CD14-positive monocyte (primary cell): Measurements from ENCODE around the gene MINK1. TPM values are rescaled to one million over a fixed set of nuclear protein-coding genes. Genes with fewer than 3 reads are reported as not detected.

Source experiments
- DNase-seq, 3 donors: peaks; one replicate each; pipeline ENCODE4 v3.0.0-alpha.2; 2011 to 2022
- H2AFZ ChIP-seq: 2 replicates; pipeline ENCODE4 v1.6.0; 2012; ENCODE audit warnings: mild to moderate bottlenecking, low read depth, low read length, inconsistent platforms; ENCODE audit not compliant: insufficient read depth, poor library complexity, severe bottlenecking
- H3K27ac ChIP-seq, 2 donors: 1 replicate in 1 of 2; 2 replicates in 1 of 2; pipeline ENCODE4 v1.5.1; 2012 to 2013; ENCODE audit warnings: low read length in 2 of 2, control low read depth in 1 of 2, inconsistent platforms in 1 of 2, low read depth in 1 of 2, mild to moderate bottlenecking in 1 of 2
- H3K27me3 ChIP-seq, 2 donors: one replicate each; pipeline versions ENCODE4 v1.6.0 to v1.6.1; 2011 to 2013; ENCODE audit warnings: low read length in 2 of 2; ENCODE audit not compliant: control insufficient read depth in 2 of 2, insufficient read depth in 2 of 2
- H3K36me3 ChIP-seq, 2 donors: replicated peaks in 1 of 2; 1 replicate in 1 of 2; 2 replicates in 1 of 2; pipeline versions ENCODE4 v1.5.1 to v1.6.1; 2012 to 2013; ENCODE audit warnings: low read length in 2 of 2, control low read depth in 1 of 2, inconsistent platforms in 1 of 2, mild to moderate bottlenecking in 1 of 2; ENCODE audit not compliant: insufficient read depth in 2 of 2, control insufficient read depth in 1 of 2
- H3K4me1 ChIP-seq, 2 donors: 1 replicate in 1 of 2; 2 replicates in 1 of 2; pipeline versions ENCODE4 v1.5.1 to v1.6.1; 2012 to 2013; ENCODE audit warnings: low read length in 2 of 2, control low read depth in 1 of 2, inconsistent platforms in 1 of 2, mild to moderate bottlenecking in 1 of 2, moderate library complexity in 1 of 2; ENCODE audit not compliant: insufficient read depth in 2 of 2, control insufficient read depth in 1 of 2
- H3K4me2 ChIP-seq: replicated peaks from 2 replicates; pipeline ENCODE3; 2012; ENCODE audit warnings: low read length, moderate library complexity, mild to moderate bottlenecking; ENCODE audit not compliant: poor library complexity, severe bottlenecking; ENCODE audit errors: extremely low read depth
- H3K4me3 ChIP-seq, 3 experiments: fragments of 200-600 bp in 1 of 3; sonication (generic) in 1 of 3; replicated peaks in 1 of 3; 1 replicate in 2 of 3; 2 replicates in 1 of 3; pipeline ENCODE4 v1.5.1; 2011 to 2013; ENCODE audit warnings: low read length in 3 of 3, mild to moderate bottlenecking in 3 of 3, control low read depth in 2 of 3, low read depth in 2 of 3, inconsistent platforms in 1 of 3, moderate library complexity in 1 of 3
- H3K79me2 ChIP-seq: 2 replicates; pipeline ENCODE4 v1.6.0; 2012; ENCODE audit warnings: mild to moderate bottlenecking, control low read depth, inconsistent platforms, low read length, moderate library complexity; ENCODE audit not compliant: insufficient read depth
- H3K9ac ChIP-seq: 2 replicates; pipeline ENCODE4 v1.6.0; 2017; ENCODE audit warnings: low read length, mild to moderate bottlenecking; ENCODE audit not compliant: insufficient read depth, poor library complexity, severe bottlenecking
- H3K9me3 ChIP-seq, 2 donors: replicated peaks in 1 of 2; 1 replicate in 1 of 2; 2 replicates in 1 of 2; pipeline versions ENCODE4 v1.5.1 to v1.6.1; 2012 to 2013; ENCODE audit warnings: low read length in 2 of 2, control low read depth in 1 of 2; ENCODE audit not compliant: control insufficient read depth in 1 of 2, insufficient read depth in 1 of 2
- H4K20me1 ChIP-seq: 2 replicates; pipeline ENCODE4 v1.6.0; 2012; ENCODE audit warnings: mild to moderate bottlenecking, low read length, control low read depth, moderate library complexity; ENCODE audit not compliant: insufficient read depth
- H3K27ac Mint-ChIP-seq, 7 donors: one replicate each; pipeline ENCODE4 v1.8.0; 2020; ENCODE audit warnings: mild to moderate bottlenecking in 7 of 7, mixed read lengths in 7 of 7, moderate library complexity in 6 of 7, inconsistent platforms in 2 of 7
- H3K27me3 Mint-ChIP-seq, 3 donors: one replicate each; pipeline ENCODE4 v1.8.0; 2021 to 2022; ENCODE audit warnings: low read depth in 3 of 3, mild to moderate bottlenecking in 3 of 3, mixed read lengths in 3 of 3, moderate library complexity in 3 of 3, inconsistent platforms in 1 of 3
- H3K36me3 Mint-ChIP-seq, 2 donors: one replicate each; pipeline ENCODE4 v1.8.0; 2020; ENCODE audit warnings: mixed read lengths in 2 of 2, inconsistent platforms in 1 of 2, mild to moderate bottlenecking in 1 of 2
- H3K4me1 Mint-ChIP-seq: one replicate; pipeline ENCODE4 v1.8.0; 2020; ENCODE audit warnings: mild to moderate bottlenecking, mixed read lengths
- H3K4me3 Mint-ChIP-seq, 2 donors: one replicate each; pipeline ENCODE4 v1.8.0; 2020; ENCODE audit warnings: mild to moderate bottlenecking in 2 of 2, mixed read lengths in 2 of 2, moderate library complexity in 1 of 2
- H3K9me3 Mint-ChIP-seq, 7 donors: one replicate each; pipeline ENCODE4 v1.8.0; 2020 to 2022; ENCODE audit warnings: mixed read lengths in 7 of 7, mild to moderate bottlenecking in 6 of 7, moderate library complexity in 6 of 7, inconsistent platforms in 2 of 7
- CTCF ChIP-seq: fragments of 200-600 bp; IDR thresholded peaks from one replicate; pipeline ENCODE4 v1.8.0; 2022; ENCODE audit warnings: antibody characterized with exemption, mild to moderate bottlenecking
- whole genome bisulfite sequencing: methylation state at CpG from one replicate; pipeline ENCODE4 v1.1.5; 2013; ENCODE audit warnings: missing lambda C conversion rate; ENCODE audit not compliant: insufficient coverage; 5-methylcytosine and 5-hydroxymethylcytosine counted together
- intact Hi-C, 2 donors: fragments of 100-400 bp; cut with micrococcal nuclease; formaldehyde crosslinking; loops; one replicate each; pipeline versions ENCODE4 v1.15.0 to v1.15.1; 2023
- polyA plus RNA-seq, 3 donors: library from polyadenylated mRNA; depleted of rRNA in 1 of 3; unstranded in 2 of 3; stranded (reverse) in 1 of 3; fragments of 300-500 nt in 2 of 3; fragments of >200 nt in 1 of 3; fragmentation: Illumina TruSeq in 2 of 3; gene quantifications; 1 replicate in 2 of 3; 2 replicates in 1 of 3; pipeline ENCODE4 v1.2.3, GENCODE V29; 2012 to 2021

MINK1 gene
- polyA plus RNA-seq, 3 donors, result 3.2 to 159 (median 7.2) TPM

GRCh38 chr17:4786106-4786511 is 47.0 kb upstream of the MINK1 start, which contains the start of gene VMO1:
VMO1 (minus strand) TSS chr17:4786364; CDS start chr17:4786352, 12 bp downstream.
- Histone ChIP-seq H3K9me3 (peaks cover 2 to 14% of the 10 kb centered on the region in 2 donors), H3K4me1 (peaks cover 40 to 49% of the 10 kb centered on the region in 2 donors), H3K4me2 (peak within 1 kb of the TSS; percentile 46), H2AFZ (peak within 1 kb of the TSS; percentile 31), H3K36me3 (no peaks in the 10 kb centered on the region), H4K20me1 (peaks cover 3% of the 10 kb centered on the region), H3K27ac (no peak within 1 kb of the TSS), H3K9ac (no peak within 1 kb of the TSS), H3K79me2 (no peaks in the 10 kb centered on the region), H3K27me3 (peaks cover 43 to 74% of the 10 kb centered on the region in 2 donors), H3K4me3 (peak within 1 kb of the TSS in 1 of 3 experiments; percentile 18)
- Mint-ChIP-seq H3K4me3 (peak within 1 kb of the TSS; percentile 64 to 89), H3K36me3 (peaks cover 10 to 24% of the 10 kb centered on the region in 2 donors), H3K4me1 (peaks cover 47% of the 10 kb centered on the region), H3K27ac (peak within 1 kb of the TSS in 4 of 7 donors; percentile 15 to 61 (median 36)), H3K27me3 (peaks cover 71 to 85% (median 81%) of the 10 kb centered on the region in 3 donors), H3K9me3 (peaks cover 3 to 35% (median 9%) of the 10 kb centered on the region in 7 donors)
- intact Hi-C loops, result loop anchor here in 1 of 2 donors (2.0 to 5.0 kb wide), 2 partner anchors 15 to 101 kb away; partner anchors contain the start of gene TM4SF5
- DNase-seq, result peak in 2 of 3 donors; percentile 27 to 40
- 3% methylated on average over 20 of the region's 24 CpGs for WGBS
- TF ChIP-seq CTCF, result no peak

GRCh38 chr17:4786516-4786915 is 46.6 kb upstream of the MINK1 start:
- peaks cover 70 to 82% (median 82%) of the 10 kb centered on the region in 3 donors for H3K27me3 Mint-ChIP-seq
- peak overlapping the region in 4 of 7 donors; percentile 15 to 61 (median 36) for H3K27ac Mint-ChIP-seq

More at GRCh38 chr17:4786516-4786915, 46.6 kb upstream of the MINK1 start:
- peak overlapping the region; percentile 64 to 89 for H3K4me3 Mint-ChIP-seq
- Histone ChIP-seq H3K36me3 (no peaks in the 10 kb centered on the region), H3K9ac (no peak overlapping the region), H3K4me3 (peak overlapping the region in 1 of 3 experiments; percentile 18), H3K4me1 (peaks cover 40 to 49% of the 10 kb centered on the region in 2 donors), H3K79me2 (no peaks in the 10 kb centered on the region), H3K4me2 (peak overlapping the region; percentile 46), H3K27me3 (peaks cover 43 to 77% of the 10 kb centered on the region in 2 donors), H3K9me3 (peaks cover 2 to 14% of the 10 kb centered on the region in 2 donors), H3K27ac (no peak overlapping the region), H4K20me1 (peaks cover 3% of the 10 kb centered on the region), H2AFZ (no peak overlapping the region)
- TF ChIP-seq CTCF, result no peak
- peaks cover 10 to 24% of the 10 kb centered on the region in 2 donors for H3K36me3 Mint-ChIP-seq
- H3K9me3 Mint-ChIP-seq, result peaks cover 3 to 35% (median 9%) of the 10 kb centered on the region in 7 donors
- 25% methylated on average over 2 of the region's 6 CpGs for WGBS
- no peak for DNase-seq
- peaks cover 49% of the 10 kb centered on the region for H3K4me1 Mint-ChIP-seq
- intact Hi-C loops, result loop anchor here in 1 of 2 donors (2.0 to 5.0 kb wide), 2 partner anchors 16 to 101 kb away; partner anchors contain the start of gene TM4SF5
